HUES6 (cell line): ENCODE measurements around the gene BLOC1S5.
"Not testable (repeated sequence)": the region's sequence is repeated elsewhere in the genome, so short reads cannot be mapped to it uniquely, and the experiment has no call there.

Experiments used
- H3K27ac ChIP-seq: 2 replicates; pipeline ENCODE4 v1.7.0; 2013; ENCODE audit warnings: low read depth, mild to moderate bottlenecking, low read length, inconsistent platforms
- H3K27me3 ChIP-seq: 2 replicates; pipeline ENCODE4 v1.6.1; 2013; ENCODE audit warnings: low read length; ENCODE audit not compliant: control insufficient read depth, insufficient read depth
- H3K36me3 ChIP-seq: 2 replicates; pipeline ENCODE4 v1.6.1; 2013; ENCODE audit warnings: low read length; ENCODE audit not compliant: control insufficient read depth, insufficient read depth
- H3K4me1 ChIP-seq: 2 replicates; pipeline ENCODE4 v1.6.1; 2013; ENCODE audit warnings: low read length; ENCODE audit not compliant: control insufficient read depth, insufficient read depth
- H3K4me3 ChIP-seq: 2 replicates; pipeline ENCODE4 v1.5.1; 2013; ENCODE audit warnings: low read depth, low read length
- H3K9ac ChIP-seq: one replicate; pipeline ENCODE4 v1.6.1; 2013; ENCODE audit warnings: mild to moderate bottlenecking, low read length
- H3K9me3 ChIP-seq: 2 replicates; pipeline ENCODE4 v1.6.1; 2013; ENCODE audit warnings: low read depth, low read length; ENCODE audit not compliant: control insufficient read depth, insufficient read depth

BLOC1S5 gene

DNA sequence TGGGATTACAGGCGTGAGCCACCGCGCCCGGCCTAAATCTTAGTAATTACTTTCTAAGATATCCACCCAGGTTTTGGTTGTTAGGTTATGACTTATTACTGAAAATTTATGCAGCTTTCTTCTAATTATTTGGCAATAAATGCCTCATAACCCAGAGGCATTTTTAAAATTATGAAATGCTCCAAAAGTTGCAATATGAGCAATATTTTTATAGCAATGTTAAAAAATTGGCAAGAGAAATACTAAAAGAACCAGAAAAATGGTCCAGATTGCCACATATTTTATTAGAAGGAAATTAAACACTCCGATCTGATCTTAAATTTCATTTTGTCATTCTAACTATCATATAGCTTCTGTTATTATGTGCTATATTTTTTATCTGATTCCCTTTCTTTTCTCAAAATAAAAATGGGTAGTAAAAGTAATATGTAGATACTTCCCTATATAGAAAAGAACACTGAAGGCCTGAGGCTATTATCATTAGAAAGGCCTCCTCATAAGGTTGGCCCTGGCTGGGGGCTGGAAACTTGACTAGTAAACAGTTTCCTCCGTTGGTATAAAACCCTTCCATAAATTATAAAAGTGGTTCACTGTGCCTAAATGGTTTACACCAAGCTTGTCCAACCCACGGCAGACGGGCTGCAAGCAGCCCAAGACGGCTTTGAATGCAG is 22.1 kb downstream of the BLOC1S5 start:
- Histone ChIP-seq H3K9ac (no peak overlapping the region), H3K27ac (no peak overlapping the region), H3K36me3 (peaks cover 27% of the 10 kb centered on the region)

DNA sequence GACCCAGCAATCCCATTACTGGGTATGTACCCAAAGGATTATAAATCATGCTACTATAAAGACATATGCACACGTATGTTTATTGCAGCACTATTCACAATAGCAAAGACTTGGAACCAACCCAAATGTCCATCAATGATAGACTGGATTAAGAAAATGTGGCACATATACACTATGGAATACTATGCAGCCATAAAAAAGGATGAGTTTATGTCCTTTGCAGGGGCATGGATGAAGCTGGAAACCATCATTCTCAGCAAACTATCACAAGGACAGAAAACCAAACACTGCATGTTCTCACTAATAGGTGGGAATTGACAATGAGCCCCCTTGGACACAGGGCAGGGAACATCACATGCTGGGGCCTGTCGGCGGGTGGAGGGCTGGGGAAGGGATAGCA is 30.1 kb downstream of the BLOC1S5 start:
- not testable (repeated sequence) for H3K9ac ChIP-seq, H3K27ac ChIP-seq, H3K9me3 ChIP-seq

More for the DNA sequence above, 22.1 kb downstream of the BLOC1S5 start:
- Histone ChIP-seq H3K4me3 (no peak overlapping the region), H3K9me3 (peaks cover 6% of the 10 kb centered on the region), H3K27me3 (no peaks in the 10 kb centered on the region), H3K4me1 (no peaks in the 10 kb centered on the region)

DNA sequence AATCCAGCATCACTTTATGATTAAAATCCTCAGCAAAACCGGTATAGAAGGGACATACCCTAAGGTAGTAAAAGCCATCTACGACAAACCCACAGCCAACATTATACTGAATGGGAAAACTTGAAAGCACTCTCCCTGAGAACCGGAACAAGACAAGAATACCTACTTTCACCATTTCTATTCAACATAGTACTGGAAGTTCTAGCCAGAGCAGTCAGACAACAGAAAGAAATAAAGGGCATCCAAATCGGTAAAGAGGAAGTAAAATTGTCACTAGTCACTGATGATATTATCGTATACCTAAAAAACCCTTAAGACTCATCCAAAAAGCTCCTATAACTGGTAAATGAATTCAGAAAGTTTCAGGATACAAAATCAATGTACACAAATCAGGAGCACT is 33.3 kb downstream of the BLOC1S5 start:
- Histone ChIP-seq H3K4me3 (no peak overlapping the region), H3K36me3 (no peaks in the 10 kb centered on the region), H3K4me1 (peaks cover 4% of the 10 kb centered on the region; the same call in 1 of the 2 replicates), H3K27ac (no peak overlapping the region), H3K9ac (no peak overlapping the region), H3K9me3 (peaks cover 3% of the 10 kb centered on the region; the same call in 1 of the 2 replicates), H3K27me3 (no peaks in the 10 kb centered on the region)

More for the DNA sequence above, 30.1 kb downstream of the BLOC1S5 start:
- H3K36me3 ChIP-seq, H3K4me3 ChIP-seq, H3K4me1 ChIP-seq, H3K27me3 ChIP-seq: not testable (repeated sequence)

DNA sequence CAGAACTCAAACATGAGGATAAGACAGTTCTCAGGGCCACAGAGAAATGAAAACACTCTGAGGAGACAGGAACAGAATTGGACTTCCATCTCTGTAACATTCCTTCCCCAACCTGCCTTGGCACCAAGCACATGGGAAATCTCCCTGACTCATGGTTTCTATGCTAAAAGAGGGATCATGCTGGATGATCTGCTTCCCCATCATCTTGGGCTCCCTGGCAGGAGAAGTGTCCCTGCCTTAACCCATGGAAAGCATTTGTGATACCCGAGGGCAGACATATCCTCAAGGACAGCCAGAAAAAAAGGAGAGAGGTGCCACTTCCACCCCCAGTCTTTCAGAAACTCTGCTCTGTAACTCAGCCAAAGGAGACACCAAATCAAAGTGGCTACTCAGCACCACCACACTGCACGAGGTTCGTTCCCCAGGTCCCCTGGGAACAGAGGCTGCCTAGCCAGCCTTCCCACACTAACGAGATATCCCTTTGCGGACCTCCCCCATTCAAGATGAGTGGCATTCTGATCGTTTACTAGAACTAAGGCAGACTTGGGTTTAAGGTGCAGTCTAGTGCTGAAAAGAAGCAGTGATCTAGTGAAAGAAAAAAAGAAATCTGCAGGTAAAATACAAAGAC is 34.8 kb downstream of the BLOC1S5 start:
- Histone ChIP-seq H3K36me3 (no peaks in the 10 kb centered on the region), H3K4me3 (no peak overlapping the region), H3K9me3 (peaks cover 3% of the 10 kb centered on the region; the same call in 1 of the 2 replicates), H3K27me3 (no peaks in the 10 kb centered on the region), H3K9ac (no peak overlapping the region), H3K27ac (no peak overlapping the region), H3K4me1 (peaks cover 4% of the 10 kb centered on the region; the same call in 1 of the 2 replicates)

DNA sequence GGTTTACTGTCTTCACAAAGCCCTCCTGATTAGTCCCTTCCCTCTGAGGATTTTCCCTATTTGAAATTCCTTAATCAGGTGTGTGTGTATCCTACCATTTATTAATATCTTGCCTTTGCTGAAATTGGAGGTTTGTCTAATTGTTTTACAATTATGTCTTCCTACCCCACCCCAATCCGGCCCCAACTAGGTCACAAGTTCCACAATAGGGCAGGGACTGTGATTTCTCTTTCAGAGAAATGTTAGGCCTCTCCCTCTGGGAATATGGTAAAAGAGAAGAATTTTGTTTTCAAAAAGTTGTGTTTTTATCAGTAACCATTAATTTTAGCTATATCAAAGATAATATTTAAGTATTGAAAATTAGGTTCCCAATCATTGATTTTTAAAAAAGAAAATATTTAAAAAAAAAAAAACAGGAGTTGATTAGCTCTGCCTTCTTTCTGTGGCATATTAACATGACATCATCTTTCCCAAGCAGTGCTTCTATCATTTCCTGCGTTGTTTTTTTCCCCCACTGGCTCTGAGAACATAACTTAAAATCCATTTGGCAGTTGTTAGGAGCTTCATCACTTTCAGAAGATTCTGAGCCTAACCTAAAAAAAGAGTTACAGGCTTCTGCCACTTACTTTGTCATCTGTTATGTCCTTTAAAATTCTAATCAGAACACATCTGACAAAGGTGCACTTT is 36.1 kb downstream of the BLOC1S5 start:
- Histone ChIP-seq H3K36me3 (peaks cover 2% of the 10 kb centered on the region; the same call in 1 of the 2 replicates), H3K9ac (no peak overlapping the region), H3K9me3 (peaks cover 3% of the 10 kb centered on the region; the same call in 1 of the 2 replicates), H3K4me1 (peaks cover 4% of the 10 kb centered on the region; the same call in 1 of the 2 replicates), H3K27ac (no peak overlapping the region), H3K4me3 (no peak overlapping the region), H3K27me3 (no peaks in the 10 kb centered on the region)

DNA sequence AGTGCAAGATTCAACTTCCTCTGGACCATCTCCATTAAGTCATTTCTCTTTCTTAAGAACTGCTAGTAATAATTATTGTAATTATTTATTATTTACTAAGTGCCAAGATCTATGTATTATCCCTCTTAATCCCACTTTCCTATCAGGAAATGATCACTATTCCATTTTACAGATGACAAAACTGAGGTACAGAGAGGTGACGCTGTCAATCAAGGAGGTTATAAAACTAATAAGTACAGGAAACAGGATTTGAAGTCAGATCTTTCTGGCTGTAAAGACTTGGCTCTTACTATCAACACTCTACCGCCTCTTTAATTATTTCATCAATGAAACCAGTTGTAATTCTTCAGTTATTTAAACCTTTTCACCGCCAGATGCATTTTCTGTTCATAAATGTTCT is 37.4 kb downstream of the BLOC1S5 start:
- H3K27me3 ChIP-seq, result no peaks in the 10 kb centered on the region
- no peak overlapping the region for H3K27ac ChIP-seq
- no peak overlapping the region for H3K4me3 ChIP-seq
- peaks cover 2% of the 10 kb centered on the region; the same call in 1 of the 2 replicates for H3K36me3 ChIP-seq
- no peak overlapping the region for H3K9ac ChIP-seq
- peaks cover 4% of the 10 kb centered on the region; the same call in 1 of the 2 replicates for H3K4me1 ChIP-seq
- H3K9me3 ChIP-seq, result peaks cover 3% of the 10 kb centered on the region; the same call in 1 of the 2 replicates

DNA sequence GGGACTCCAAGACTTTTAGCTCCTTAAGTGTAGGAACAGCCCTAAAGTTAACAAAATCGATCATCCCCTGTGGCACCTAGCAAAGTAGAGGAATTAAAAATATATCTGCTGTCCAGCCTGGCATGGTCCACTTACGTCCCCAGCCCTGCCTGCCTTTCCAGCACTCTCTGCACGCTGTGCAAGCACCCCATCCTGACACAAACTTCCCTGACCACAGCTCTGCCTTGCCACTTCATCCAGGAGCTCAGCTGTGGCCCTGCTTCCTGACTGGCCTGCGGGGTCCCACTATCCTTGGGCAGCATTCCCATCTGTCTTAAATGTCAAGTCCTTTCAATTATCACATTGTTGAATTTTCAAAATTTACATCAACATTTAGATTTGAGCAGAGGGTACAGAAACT is 39.0 kb downstream of the BLOC1S5 start:
- peaks cover 2% of the 10 kb centered on the region; the same call in 1 of the 2 replicates for H3K36me3 ChIP-seq
- H3K27ac ChIP-seq, result no peak overlapping the region
- peaks cover 4% of the 10 kb centered on the region; the same call in 1 of the 2 replicates for H3K4me1 ChIP-seq
- H3K4me3 ChIP-seq, result no peak overlapping the region
- no peaks in the 10 kb centered on the region for H3K9me3 ChIP-seq
- no peaks in the 10 kb centered on the region for H3K27me3 ChIP-seq
- no peak overlapping the region for H3K9ac ChIP-seq

DNA sequence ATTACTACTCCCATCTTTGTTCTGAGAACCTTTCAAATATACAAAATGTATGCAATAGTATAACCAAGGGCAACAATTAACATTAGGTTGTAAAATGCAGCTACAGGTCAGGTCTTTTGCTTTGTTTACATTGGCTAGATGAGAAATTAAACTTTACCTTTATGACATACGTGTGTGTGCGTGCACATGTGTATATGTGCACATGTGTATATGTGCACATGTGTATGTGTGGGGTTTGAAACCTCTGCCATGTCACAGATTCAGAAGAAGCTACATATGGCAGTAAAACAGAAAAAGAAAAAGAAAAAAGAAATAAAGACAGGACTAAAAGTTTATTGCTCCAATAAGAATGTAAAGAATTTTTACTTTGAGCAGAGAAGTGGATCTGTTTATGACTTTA is 40.6 kb downstream of the BLOC1S5 start:
- Histone ChIP-seq H3K4me1 (peaks cover 6% of the 10 kb centered on the region; the same call in 1 of the 2 replicates), H3K9ac (no peak overlapping the region), H3K27me3 (no peaks in the 10 kb centered on the region), H3K9me3 (no peaks in the 10 kb centered on the region), H3K4me3 (no peak overlapping the region), H3K36me3 (peaks cover 2% of the 10 kb centered on the region; the same call in 1 of the 2 replicates), H3K27ac (no peak overlapping the region)

DNA sequence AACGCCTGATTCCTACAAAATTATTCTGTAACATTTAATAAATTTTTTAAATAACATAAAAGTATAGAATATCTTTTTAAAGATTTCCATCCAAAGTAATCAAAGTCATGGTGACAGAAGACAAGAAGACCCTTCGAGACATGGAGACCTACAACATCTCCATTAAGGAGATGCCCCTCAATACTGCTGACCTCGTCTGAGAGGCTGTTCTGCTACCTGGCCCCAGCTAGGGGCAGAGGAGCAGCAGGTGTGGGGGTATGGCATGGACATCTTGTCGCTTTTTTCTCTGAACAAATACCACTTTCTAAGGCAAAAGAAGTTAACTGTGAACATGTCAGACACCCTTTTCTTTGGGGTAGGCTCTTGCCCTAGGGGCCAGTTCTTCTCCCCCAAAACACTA is 44.1 kb downstream of the BLOC1S5 start:
- peaks cover 18% of the 10 kb centered on the region for H3K4me1 ChIP-seq
- H3K27me3 ChIP-seq, result no peaks in the 10 kb centered on the region
- H3K9ac ChIP-seq, result no peak overlapping the region
- no peaks in the 10 kb centered on the region for H3K9me3 ChIP-seq
- no peak overlapping the region for H3K27ac ChIP-seq
- peaks cover 8% of the 10 kb centered on the region; the same call in 1 of the 2 replicates for H3K36me3 ChIP-seq
- no peak overlapping the region for H3K4me3 ChIP-seq

DNA sequence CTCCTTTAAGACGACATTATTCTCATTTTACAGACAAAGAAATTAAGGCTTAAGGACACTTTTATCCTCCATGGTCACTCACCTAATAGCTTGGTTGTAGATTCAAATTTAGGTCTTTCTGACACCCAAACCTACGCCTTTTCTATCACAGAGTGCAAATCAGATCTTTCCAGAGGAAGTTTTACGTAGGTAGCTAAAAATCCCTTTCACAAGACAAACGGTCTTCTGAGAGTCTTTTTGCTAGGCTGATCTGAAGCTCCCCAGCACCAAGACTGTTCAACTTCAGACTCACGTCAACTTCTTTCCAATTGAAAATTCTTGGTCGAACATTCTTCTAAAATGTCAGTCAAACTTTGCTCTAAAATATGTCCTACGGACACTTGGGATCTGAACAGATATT is 46.5 kb downstream of the BLOC1S5 start:
- Histone ChIP-seq H3K27me3 (no peaks in the 10 kb centered on the region), H3K36me3 (peaks cover 12% of the 10 kb centered on the region; the same call in 1 of the 2 replicates), H3K4me3 (no peak overlapping the region), H3K9ac (no peak overlapping the region), H3K4me1 (peaks cover 18% of the 10 kb centered on the region), H3K9me3 (no peaks in the 10 kb centered on the region), H3K27ac (no peak overlapping the region)

DNA sequence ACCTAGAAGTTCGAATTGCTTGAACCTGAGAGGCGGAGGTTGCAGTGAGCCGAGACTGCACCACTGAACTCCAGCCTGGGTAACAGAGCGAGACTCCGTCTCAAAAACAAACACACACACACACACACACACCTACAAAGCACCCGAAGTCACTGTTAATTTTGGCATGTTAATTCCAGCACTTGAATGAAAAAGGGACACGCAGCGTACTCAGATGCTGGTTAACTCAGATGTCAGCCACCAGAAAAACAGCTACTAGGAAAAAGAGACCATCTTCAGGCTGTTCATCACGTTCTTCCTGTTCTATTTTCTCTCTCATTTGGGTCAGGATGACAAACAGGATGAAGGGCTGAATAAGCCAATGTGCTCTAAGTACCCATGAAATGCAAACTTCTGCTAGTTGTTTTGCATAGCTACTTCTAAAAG is 46.9 kb downstream of the BLOC1S5 start:
- H3K9ac ChIP-seq, result no peak overlapping the region
- peaks cover 12% of the 10 kb centered on the region; the same call in 1 of the 2 replicates for H3K36me3 ChIP-seq

More for the DNA sequence above, 46.9 kb downstream of the BLOC1S5 start:
- H3K27ac ChIP-seq, result no peak overlapping the region
- H3K9me3 ChIP-seq, result no peaks in the 10 kb centered on the region
- no peak overlapping the region for H3K4me3 ChIP-seq
- H3K27me3 ChIP-seq, result no peaks in the 10 kb centered on the region
- peaks cover 18% of the 10 kb centered on the region for H3K4me1 ChIP-seq
